HG03196 (cell line): Measurements from ENCODE around the gene FLRT1.

ENCODE experiments used
- ATAC-seq: cut with Tn5 transposase; IDR thresholded peaks from one replicate; pipeline ENCODE4 v1.9.1; 2021; ENCODE audit not compliant: unreplicated experiment

FLRT1 gene, protein sequence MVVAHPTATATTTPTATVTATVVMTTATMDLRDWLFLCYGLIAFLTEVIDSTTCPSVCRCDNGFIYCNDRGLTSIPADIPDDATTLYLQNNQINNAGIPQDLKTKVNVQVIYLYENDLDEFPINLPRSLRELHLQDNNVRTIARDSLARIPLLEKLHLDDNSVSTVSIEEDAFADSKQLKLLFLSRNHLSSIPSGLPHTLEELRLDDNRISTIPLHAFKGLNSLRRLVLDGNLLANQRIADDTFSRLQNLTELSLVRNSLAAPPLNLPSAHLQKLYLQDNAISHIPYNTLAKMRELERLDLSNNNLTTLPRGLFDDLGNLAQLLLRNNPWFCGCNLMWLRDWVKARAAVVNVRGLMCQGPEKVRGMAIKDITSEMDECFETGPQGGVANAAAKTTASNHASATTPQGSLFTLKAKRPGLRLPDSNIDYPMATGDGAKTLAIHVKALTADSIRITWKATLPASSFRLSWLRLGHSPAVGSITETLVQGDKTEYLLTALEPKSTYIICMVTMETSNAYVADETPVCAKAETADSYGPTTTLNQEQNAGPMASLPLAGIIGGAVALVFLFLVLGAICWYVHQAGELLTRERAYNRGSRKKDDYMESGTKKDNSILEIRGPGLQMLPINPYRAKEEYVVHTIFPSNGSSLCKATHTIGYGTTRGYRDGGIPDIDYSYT

DNA sequence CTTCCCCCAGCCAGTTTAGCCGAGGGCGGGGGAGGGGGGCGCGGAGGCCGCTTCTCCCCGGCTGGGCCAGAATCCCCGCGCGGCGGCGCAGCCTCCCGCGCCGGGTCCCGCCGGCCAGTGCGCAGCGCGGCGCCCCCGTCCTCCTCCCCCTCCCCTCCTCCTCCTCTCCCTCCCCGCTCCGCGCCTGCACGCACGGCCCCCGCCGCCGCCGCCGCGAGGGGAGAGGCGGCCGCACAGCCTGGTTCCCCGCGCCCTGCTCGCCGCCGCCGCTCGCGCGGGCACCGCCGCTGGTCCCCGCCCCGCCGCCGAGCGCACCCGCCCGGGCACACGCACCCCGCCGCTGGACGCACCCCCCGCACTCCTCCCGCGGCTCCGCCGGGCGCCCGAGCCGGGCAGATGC lies at the start of gene FLRT1:
Gene FLRT1 (plus strand): TSS at position 356 of the 400 bp plus-strand sequence. CDS start 80,337 bp downstream, outside the sequence.
- no peak for ATAC-seq

DNA sequence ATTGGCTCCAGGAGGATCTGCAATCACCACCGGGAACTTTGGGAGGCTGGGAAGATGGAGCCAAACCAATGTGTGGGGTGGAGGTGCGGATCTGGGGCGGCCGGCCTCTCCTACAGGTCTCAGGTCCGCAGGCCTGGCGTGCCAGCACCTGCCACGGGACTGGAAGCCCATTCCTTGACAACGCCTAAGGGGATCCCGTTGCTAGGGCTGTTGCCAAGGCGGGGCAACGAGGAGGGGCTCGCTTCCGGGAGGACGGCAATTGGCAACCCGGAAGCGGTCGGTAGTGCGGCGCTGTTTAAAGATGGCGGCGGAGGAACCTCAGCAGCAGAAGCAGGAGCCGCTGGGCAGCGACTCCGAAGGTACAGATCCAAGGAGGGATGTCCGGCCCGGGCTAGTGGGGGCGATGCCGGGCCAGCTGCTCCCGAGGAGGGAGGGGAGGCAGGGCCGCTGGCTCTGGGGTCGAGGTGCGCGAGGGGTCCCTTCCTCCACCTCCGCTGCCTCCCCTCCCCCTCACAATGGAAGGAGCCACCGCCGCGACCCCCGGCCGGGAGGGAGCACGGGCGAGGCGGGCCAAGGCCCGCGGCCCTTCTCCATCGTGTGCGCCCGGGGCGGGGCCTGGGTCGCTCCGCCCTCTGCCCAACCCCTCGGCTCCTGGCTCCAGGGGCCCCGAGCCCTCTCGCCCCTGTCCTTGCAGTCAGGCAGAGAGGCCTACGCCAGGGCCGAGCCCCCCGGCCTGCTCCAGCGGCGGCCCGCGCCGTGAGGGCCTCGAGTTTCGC lies 49.4 kb upstream of the FLRT1 start, which contains the start of gene OTUB1:
Gene OTUB1 (plus strand): TSS at position 283 of the 776 bp plus-strand sequence. CDS start 19 bp downstream, at position 302.
- ATAC-seq, result peak; percentile 60

DNA sequence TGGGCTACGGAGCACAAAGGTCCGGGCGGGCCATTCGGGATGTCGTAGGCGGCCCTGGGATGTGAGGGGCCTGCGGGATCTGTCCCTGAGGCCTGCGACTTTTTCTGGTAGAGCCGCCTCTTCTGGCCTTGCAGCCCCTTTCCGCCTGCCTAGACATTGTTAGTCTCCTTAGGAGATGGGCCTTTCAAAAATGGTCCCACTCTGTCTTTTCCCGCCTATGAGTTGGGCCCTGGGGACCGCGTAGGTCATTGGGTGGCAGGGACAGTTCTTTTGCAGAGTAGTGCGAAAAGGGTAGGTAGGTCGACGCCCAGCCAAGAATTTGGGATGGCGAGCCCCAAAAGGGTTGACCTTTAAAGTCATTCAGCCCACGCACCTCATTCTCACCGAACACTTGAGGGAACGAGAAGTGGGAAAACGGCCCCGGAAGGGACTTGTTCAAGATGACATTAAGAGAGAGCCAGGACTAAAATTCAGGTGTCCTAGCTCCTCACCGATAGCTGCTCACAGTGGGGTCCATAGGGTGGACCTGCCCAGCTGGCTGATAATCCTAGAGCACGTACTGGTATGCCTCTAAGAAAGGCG lies 48.7 kb upstream of the FLRT1 start:
- no peak for ATAC-seq

DNA sequence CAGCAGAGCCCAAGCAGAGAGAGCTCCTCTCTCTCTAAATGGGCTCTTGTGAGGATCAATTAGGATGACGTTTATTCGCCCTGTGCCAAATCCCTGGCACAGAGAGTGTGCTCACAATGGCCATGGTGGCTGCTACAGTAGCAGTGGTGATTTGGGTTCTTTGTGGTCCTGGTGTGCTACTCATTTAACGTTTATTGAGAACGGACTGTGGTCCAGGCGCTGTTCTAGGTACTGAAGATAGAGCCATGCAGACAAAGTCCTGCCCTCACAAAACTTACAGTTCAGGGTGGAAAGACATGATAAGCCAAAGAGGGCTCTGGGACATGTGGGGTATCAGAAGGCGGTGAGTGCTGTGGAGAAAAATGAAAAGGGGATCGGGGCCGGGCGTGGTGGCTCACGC lies 44.2 kb upstream of the FLRT1 start:
- no peak for ATAC-seq

DNA sequence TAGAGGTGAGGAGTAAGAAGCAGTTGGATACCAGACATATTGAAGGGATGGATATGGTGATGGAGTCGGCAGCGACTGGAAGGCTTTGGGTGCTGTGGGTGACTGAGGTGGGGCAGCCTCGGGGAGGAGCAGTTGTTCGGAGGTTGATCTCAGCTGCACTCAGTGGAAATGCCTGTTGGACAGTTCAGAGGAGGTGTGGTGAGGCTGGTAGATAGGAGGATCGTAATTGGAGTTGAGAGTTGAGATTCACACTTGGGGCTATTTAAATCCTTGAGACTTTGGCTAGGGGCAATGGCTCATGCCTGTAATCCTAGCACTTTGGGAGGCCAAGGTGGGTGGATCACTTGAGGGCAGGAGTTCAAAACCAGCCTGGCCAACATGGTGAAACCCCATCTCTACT lies 42.6 kb upstream of the FLRT1 start:
- no peak for ATAC-seq

DNA sequence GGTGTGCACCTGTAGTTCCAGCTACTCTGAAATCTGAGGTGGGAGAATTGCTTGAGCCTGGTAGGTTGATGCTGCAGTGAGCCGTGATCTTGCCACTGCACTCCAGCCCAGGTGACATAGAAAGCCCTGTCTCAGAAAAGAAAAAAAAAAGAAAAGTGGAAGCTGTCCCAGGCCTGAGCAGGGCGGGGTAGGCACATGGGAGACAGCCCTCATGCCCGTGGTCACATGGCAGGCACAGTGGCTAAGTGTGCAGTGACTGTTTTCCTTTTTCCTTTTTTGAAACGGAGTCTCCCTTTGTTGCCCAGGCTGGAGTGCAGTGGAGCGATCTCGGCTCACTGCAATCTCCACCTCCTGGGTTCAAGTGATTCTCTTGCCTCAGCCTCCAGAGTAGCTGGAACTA lies 41.7 kb upstream of the FLRT1 start:
- no peak for ATAC-seq

DNA sequence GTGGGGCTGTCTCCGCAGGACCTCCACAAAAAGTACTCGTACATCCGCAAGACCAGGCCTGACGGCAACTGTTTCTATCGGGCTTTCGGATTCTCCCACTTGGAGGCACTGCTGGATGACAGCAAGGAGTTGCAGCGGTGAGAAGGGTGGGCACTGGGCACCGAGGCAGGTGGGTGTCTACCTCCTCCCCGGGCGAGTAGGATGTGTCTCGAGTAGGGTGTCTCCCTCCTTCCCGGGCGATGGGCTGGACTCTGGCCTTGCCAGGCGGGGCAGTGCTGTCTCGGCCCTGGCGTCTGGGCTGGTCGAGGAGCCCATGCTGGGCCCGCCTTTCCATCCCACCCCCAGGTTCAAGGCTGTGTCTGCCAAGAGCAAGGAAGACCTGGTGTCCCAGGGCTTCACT lies 39.2 kb upstream of the FLRT1 start:
- ATAC-seq, result no peak

DNA sequence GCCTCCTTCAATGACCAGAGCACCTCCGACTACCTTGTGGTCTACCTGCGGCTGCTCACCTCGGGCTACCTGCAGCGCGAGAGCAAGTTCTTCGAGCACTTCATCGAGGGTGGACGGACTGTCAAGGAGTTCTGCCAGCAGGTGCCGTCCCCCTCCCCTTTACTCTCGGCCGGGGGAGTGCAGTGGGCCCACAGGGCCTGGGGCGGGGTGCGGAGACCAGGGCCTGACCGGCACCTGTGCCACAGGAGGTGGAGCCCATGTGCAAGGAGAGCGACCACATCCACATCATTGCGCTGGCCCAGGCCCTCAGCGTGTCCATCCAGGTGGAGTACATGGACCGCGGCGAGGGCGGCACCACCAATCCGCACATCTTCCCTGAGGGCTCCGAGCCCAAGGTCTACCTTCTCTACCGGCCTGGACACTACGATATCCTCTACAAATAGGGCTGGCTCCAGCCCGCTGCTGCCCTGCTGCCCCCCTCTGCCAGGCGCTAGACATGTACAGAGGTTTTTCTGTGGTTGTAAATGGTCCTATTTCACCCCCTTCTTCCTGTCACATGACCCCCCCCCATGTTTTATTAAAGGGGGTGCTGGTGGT lies 38.5 kb upstream of the FLRT1 start:
- no peak for ATAC-seq

DNA sequence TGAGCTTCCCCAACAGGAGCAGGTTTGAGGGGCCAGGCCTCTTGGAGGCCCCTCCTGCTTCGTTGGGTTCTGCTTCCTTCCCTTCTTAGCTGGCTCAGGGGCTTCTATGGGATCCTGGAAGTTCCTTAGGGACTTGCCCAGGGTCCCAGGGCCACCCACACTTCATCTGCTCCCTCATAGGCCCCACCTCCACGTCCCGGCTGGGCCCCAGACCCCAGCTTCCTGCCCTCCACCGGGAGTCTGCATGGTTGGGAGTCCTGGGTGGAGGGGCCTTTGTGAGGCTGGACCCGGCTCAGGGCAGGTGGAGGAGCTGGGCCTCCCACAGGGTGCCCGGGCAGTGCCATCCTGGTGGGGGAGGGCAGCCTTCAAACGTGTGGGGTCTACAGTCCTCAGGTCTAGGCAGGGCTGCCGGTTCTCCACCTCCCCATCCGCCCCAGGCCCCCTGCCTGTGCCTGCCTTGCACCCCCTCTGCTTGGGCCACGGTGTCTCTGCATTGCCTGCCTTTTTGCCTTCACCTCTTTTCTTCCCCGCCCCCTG lies 37.9 kb upstream of the FLRT1 start:
- no peak for ATAC-seq

DNA sequence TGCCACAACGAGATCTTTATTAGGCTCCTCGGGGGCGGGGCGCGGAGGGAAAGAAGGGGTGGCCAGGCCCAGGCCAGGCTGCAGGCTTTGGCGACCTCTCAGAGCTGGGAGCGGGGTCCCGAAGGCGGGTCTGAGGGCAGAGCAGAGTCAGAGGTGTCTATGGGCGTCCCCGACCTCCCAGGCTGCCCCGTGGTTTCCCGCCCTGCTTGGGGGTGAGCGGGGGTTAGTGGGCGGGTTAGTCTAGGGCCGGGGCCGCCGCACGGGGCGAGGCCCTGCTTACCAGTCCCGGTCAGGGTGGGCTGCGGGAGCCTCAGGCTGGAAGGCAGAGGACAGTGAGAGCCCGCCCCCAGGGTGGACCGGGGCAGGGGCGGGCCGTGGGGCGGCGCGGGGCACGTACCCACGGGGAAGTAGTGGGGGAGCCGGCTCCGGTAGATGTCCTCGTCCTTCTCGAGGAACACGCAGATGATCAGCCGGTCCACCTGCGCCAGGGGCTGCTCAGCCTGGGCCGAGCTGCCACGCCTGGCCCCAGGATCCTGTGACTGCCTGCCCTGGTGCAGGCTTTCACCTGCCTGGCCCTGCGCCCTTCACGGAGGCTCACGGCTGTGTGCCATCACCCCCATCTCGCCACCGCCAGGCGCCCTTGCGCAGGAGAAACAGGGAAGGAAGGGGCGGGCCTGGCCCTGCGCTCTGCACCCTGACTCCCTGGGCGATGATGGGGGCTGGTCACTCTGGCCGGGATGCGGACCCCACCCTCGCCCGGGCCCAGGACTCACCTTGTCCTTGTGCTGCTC lies 37.0 kb upstream of the FLRT1 start:
- ATAC-seq, result no peak

DNA sequence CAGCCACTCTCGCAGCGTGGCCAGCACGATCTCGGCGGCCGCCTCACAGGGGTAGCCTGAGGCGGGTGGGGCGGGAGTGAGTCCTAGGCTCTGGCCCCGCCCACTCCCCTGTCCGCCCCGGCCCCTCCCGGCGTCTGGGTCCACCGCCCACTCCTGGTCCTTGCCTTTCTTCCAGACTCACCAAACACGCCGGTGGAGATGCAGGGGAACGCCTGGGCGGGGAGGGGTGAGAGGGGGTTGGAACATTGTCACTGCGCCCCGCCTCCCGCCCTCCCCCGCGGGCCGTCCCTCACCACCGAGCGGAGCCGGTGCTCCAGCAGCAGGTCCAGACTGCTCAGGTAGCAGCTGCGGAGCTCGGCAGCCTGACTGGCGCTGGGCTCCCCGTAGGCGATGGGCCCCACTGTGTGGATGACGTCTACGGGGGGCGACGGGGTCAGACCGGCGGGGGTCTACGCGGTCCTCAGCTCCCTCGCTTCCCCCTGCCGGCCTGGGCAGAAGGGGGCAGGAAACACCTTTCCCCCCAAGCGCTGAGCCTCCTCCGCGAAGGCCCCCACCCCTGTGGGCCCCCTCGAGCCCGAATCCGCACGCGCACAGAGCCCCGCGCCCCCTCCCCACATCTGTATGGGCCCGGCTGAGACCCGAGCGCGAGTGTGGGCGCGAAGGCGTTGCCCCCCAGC lies 36.2 kb upstream of the FLRT1 start:
- no peak for ATAC-seq

DNA sequence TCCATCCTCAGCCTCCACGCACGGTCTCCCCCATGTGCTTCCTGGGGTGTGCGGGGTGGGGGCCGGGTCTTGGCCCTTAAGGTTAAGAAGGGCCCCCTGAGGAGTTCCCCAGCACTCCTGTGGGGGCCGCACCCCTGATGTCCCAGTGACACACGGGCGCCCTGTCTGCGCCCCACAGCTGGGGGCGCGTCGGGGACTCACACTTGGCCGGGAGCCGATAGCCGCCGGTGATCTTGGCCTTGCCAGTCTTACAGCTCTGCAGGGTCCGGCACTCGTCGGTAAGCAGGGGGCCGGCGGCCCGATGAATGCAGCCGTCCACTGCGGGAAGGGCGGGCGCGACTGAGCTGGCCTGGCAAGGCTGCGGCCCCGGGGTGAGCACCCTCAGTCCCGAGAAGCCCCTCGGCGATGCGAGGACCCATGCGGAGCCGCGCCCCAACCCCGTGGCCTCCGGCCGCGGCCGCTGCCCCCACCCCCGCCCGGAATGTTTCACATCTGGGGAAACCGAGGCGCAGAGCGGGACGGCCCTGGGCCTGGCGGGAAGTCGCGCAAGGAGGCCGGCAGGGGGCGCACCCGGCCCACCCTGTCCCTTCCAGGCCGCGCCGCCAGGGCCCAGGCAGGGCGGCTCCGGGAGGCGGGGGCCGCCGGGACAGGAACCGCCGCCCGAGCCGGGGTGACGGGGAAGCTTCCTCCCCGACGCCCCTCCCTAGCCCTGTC lies 35.5 kb upstream of the FLRT1 start:
- no peak for ATAC-seq

DNA sequence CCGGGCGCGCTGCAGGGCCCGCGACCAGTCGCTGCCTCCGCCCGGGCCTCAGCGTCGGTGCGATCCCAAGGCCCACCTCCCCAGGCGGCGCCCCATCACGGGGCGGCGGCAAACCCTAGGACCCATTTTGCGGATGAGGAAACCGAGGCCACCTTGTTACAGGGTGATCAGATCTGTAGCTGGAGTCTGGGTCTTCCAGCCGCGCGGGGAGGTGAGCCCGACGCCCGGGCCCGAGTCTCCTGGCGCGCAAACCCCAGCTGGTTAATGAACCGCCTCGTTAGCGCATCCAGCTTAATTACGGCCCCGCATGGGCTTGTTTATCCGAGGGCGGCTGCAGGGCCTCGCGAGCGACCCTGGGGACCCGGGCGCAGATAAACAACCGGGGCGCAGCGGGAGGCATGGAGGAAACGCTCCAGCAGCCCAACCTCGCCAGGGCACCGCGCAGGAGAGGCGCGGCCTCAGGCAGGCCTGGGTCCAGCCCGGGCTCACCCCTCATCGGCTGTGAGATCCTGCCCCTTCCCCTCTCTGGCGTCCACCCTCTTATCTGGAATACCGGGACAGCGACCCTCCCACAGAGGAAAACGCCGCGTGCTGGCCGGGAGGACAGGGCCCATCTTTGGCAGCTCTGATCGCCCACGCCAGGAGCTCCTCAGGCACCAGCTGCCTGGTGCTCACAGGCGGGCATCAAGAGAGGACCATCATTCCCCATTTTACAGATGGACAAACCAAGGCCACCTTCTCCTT lies 34.8 kb upstream of the FLRT1 start:
- no peak for ATAC-seq

DNA sequence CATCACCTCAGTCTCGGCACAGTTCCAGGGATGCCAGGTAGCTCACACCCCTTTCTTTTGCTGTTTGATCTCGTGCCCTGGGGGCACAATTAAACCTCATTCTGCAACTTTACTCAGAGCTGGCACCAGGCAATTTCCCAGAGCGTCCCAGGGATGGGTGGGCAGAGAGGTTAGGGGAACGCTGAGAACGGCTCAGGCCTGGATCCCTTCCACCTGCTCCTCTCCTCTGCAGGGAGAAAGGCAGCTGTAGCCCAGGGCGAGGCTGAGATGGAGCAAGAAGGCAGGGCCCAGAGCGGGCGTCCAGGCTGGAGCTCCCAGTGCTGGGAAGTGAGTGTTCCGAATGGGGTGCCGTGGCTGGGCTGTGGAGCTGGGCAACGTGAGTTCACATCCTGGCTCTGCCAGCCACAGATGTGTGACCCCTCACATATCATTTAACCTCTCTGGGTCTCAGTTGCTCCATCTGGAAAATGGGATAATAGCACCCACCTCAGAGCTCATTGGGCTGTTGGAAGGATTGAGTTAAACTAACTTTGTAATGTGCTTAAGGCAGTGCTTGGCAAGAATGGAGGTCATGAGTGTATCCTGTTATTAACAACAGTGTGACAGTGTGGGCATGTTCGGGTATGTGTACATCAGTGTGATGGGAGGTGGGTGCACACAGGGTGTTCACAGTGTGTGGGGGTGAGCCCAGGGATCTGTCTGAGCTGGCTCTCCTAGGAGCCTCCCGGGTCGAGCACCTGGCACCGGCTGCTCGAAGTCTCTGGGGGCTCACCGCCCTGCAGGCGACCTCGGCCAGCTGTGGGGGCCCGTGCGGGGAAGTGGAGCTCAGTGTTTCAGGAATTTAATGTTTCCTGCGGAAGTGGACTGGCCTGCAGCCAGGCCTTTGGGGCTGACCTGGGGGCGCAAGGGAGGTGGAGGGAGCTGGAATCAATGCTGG lies 34.0 kb upstream of the FLRT1 start:
- ATAC-seq, result no peak

DNA sequence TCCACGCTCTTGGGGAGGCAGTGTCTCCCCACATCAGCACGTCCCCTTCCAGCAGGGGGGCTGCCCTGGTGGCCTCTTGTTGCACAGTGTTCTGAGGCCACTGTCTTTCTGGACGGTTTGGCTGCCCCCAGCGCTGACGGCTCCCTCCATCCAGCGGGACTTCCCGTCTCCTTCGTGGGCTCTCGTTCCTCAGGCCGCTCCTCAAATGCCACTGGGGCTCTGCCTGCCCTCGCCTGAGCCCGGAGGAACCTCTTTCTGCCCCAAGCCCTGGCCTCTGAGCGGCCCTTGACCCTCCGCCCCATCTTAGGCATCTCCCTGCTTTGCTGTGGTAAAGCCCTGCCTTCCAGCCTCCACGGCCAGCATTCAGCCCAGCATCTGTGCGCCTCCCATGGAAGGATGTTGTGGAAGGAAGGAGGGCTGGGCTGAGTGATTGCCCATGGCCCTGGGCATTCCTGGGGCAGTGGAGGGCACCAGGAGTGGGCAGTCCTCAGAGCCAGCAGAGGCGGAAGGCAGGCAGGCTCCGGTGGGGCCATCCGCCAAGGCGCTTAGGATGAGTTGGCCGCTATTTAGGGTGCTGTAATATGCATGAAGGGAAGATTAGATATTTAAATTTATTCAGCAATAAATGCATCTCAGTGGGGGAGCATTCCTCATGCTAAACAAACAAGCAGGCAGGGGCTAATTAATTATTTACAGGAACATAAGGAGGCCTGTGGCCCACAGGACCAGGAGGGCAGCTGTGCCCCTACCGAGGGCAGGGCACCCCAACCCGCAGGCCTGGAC lies 31.7 kb upstream of the FLRT1 start:
- ATAC-seq, result no peak

DNA sequence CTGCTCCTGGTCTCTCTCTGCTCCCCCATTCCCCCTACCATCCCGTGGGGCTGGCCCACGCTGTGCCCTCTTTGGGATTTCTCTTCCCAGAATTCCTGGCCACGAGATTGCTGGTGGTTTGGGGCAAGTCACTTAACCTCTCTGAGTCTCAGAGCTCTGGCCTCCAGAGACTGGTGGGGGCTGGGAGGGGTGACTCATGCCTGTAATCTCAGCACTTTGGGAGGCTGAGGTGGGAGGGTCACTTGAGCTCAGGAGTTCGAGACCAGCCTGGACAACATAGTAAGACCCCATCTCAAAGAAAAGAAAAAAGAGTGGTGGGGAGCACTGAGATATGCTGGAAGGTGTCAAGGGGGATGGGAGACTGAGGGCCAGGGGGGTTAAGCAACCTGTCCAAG lies 31.1 kb upstream of the FLRT1 start:
- ATAC-seq, result no peak
